ENCODE data around the gene ZBTB7A.

DNA sequence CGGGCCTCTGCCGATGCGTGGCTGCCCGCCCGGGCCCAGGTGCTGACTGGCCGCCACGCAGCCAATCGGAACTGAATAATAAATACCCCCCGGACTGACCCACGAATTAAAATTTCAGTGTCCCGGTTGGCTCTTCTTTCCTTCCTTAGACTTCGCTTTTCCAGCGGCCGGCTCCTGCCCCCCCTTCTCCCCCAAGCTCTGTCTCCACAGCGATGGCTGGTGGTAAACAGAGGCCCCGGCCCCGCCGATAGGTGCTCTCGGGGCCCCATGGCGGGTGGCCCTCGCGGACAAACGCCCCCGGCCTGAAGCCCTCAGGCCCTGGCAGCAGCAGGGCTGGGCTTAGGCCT, 2.6 kb downstream of the ZBTB7A start:
- TF ChIP-seq, protein P1, sequence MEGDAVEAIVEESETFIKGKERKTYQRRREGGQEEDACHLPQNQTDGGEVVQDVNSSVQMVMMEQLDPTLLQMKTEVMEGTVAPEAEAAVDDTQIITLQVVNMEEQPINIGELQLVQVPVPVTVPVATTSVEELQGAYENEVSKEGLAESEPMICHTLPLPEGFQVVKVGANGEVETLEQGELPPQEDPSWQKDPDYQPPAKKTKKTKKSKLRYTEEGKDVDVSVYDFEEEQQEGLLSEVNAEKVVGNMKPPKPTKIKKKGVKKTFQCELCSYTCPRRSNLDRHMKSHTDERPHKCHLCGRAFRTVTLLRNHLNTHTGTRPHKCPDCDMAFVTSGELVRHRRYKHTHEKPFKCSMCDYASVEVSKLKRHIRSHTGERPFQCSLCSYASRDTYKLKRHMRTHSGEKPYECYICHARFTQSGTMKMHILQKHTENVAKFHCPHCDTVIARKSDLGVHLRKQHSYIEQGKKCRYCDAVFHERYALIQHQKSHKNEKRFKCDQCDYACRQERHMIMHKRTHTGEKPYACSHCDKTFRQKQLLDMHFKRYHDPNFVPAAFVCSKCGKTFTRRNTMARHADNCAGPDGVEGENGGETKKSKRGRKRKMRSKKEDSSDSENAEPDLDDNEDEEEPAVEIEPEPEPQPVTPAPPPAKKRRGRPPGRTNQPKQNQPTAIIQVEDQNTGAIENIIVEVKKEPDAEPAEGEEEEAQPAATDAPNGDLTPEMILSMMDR (IDR thresholded peaks at IDR 0.05): no peak
- TF ChIP-seq POLR2A (IDR thresholded peaks at IDR 0.05): no peak
